NCI-H1092 treated with DMSO at 0.1 percent for 48 hours (cell line): Measurements from ENCODE around the gene EARS2.
"Not testable (repeated sequence)": the region's sequence is repeated elsewhere in the genome, so short reads cannot be mapped to it uniquely, and the experiment has no call there.

Source experiments
- DNase-seq: peaks from one replicate; lab custom pipeline; 2025; lab: John Stamatoyannopoulos, UW

The EARS2 gene

GRCh38 chr16:23556881-23557778 is at the start of gene EARS2, which contains the start of gene UBFD1:
Gene EARS2 (minus strand): TSS chr16:23557350. CDS start chr16:23557343, 7 bp downstream.
Gene UBFD1 (plus strand): TSS chr16:23557727. CDS start chr16:23557743, 16 bp downstream.
- DNase-seq, result peak; percentile 98

GRCh38 chr16:23597003-23597756 is 40.0 kb upstream of the EARS2 start:
- DNase-seq, result no peak

- DNase-seq, result peak; percentile 85
Observed at GRCh38 chr16:23595951-23596720, 39.0 kb upstream of the EARS2 start, which contains the start of gene NDUFAB1. Gene NDUFAB1 (minus strand): TSS chr16:23596316. CDS start chr16:23596290, 26 bp downstream.

GRCh38 chr16:23595246-23595950 is 38.2 kb upstream of the EARS2 start:
- DNase-seq, result no peak

- DNase-seq, result no peak
Observed at GRCh38 chr16:23594186-23594585, 37.0 kb upstream of the EARS2 start.

- DNase-seq, result no peak
Observed at GRCh38 chr16:23590181-23590580, 33.0 kb upstream of the EARS2 start.

GRCh38 chr16:23587726-23588125 is 30.6 kb upstream of the EARS2 start:
- DNase-seq, result no peak

GRCh38 chr16:23584186-23585076 is 27.3 kb upstream of the EARS2 start:
- no peak for DNase-seq

GRCh38 chr16:23583271-23583670 is 26.1 kb upstream of the EARS2 start:
- not testable (repeated sequence) for DNase-seq

GRCh38 chr16:23581764-23582163 is 24.6 kb upstream of the EARS2 start:
- no peak for DNase-seq

GRCh38 chr16:23580391-23580790 is 23.2 kb upstream of the EARS2 start:
- DNase-seq, result no peak

- DNase-seq, result no peak
Observed at GRCh38 chr16:23579371-23579770, 22.2 kb upstream of the EARS2 start.

GRCh38 chr16:23578101-23578830 is 21.1 kb upstream of the EARS2 start:
- no peak for DNase-seq

GRCh38 chr16:23577493-23577892 is 20.3 kb upstream of the EARS2 start:
- no peak for DNase-seq

GRCh38 chr16:23575834-23576233 is 18.7 kb upstream of the EARS2 start:
- DNase-seq, result no peak

- DNase-seq, result no peak
Observed at GRCh38 chr16:23573817-23574216, 16.7 kb upstream of the EARS2 start.

GRCh38 chr16:23572394-23572793 is 15.2 kb upstream of the EARS2 start:
- DNase-seq, result no peak

- DNase-seq, result no peak
Observed at GRCh38 chr16:23571895-23572294, 14.7 kb upstream of the EARS2 start.

- DNase-seq, result no peak
Observed at GRCh38 chr16:23570992-23571632, 14.0 kb upstream of the EARS2 start.
